GM06990 (cell line): Measurements from ENCODE around the gene GCKR.

Experiments used
- DNase-seq: peaks from one replicate; pipeline ENCODE4 v3.0.0-alpha.2; 2011; ENCODE audit not compliant: insufficient read length; ENCODE audit errors: extremely low read depth
- H3K27me3 ChIP-seq: replicated peaks from 2 replicates; pipeline ENCODE4 v1.6.0; 2011; ENCODE audit warnings: low read length; ENCODE audit not compliant: control insufficient read depth, insufficient read depth
- H3K36me3 ChIP-seq: 2 replicates; pipeline ENCODE4 v1.5.1; 2011; ENCODE audit warnings: low read length; ENCODE audit not compliant: control insufficient read depth, insufficient read depth
- H3K4me3 ChIP-seq: replicated peaks from 2 replicates; pipeline ENCODE4 v1.5.1; 2011; ENCODE audit warnings: low read depth, mild to moderate bottlenecking, control low read depth, low read length
- TF ChIP-seq, protein P1 (sequence below): IDR thresholded peaks from 2 replicates; pipeline ENCODE4 v1.5.1; 2011; ENCODE audit warnings: low read length, control low read depth, mild to moderate bottlenecking, inconsistent platforms; ENCODE audit not compliant: insufficient read depth, poor library complexity, severe bottlenecking

The GCKR gene, protein sequence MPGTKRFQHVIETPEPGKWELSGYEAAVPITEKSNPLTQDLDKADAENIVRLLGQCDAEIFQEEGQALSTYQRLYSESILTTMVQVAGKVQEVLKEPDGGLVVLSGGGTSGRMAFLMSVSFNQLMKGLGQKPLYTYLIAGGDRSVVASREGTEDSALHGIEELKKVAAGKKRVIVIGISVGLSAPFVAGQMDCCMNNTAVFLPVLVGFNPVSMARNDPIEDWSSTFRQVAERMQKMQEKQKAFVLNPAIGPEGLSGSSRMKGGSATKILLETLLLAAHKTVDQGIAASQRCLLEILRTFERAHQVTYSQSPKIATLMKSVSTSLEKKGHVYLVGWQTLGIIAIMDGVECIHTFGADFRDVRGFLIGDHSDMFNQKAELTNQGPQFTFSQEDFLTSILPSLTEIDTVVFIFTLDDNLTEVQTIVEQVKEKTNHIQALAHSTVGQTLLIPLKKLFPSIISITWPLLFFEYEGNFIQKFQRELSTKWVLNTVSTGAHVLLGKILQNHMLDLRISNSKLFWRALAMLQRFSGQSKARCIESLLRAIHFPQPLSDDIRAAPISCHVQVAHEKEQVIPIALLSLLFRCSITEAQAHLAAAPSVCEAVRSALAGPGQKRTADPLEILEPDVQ

DNA sequence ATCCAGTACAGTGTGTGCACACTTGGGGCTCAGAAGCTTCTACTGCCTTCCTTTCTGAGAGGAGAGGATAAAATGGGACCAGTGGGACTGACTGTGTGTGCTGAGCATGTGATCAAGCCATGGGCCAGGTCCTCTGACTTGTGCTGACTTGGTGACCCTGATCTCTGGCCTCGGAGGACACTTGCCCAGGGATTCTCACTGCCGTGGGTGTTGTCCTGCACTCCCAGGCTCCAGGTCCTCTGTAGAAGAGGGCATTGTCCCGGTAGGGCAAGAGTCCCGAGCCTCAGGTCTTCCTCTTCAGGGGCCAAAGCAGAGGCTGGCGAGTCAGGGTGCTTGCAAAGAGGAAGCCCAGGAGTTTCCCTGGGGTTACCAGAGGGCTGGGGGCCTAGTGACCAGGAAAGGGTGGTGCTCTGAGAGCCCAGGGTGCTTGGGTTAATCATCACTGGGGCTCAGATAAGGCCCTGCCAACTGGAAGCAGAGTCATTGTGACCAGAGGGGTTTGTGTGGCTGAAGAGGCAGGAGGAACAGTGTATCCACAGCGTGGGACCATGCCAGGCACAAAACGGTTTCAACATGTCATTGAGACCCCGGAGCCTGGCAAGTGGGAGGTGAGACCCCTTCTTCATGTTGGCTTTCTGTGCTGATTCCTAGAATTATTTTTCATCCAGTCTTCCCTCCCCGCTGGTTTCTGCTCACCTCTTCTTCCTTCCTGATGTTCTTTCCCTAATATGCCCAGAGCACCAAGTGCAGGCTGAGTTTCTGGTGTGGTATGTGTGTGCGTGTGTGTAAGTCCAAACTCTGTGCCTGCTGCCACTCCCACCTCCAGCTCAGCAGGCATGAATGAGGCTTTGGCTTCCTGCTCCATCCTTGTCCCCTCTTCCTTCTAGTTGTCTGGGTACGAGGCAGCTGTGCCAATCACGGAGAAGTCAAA, at the start of gene GCKR:
Gene GCKR (plus strand): TSS at position 483 of the 931 bp plus-strand sequence. CDS start 66 bp downstream, at position 549.
- no peak for DNase-seq
- no peaks in the 10 kb centered on the region; the same call in none of the 2 replicates for H3K27me3 ChIP-seq
- TF ChIP-seq, protein P1, sequence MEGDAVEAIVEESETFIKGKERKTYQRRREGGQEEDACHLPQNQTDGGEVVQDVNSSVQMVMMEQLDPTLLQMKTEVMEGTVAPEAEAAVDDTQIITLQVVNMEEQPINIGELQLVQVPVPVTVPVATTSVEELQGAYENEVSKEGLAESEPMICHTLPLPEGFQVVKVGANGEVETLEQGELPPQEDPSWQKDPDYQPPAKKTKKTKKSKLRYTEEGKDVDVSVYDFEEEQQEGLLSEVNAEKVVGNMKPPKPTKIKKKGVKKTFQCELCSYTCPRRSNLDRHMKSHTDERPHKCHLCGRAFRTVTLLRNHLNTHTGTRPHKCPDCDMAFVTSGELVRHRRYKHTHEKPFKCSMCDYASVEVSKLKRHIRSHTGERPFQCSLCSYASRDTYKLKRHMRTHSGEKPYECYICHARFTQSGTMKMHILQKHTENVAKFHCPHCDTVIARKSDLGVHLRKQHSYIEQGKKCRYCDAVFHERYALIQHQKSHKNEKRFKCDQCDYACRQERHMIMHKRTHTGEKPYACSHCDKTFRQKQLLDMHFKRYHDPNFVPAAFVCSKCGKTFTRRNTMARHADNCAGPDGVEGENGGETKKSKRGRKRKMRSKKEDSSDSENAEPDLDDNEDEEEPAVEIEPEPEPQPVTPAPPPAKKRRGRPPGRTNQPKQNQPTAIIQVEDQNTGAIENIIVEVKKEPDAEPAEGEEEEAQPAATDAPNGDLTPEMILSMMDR: no peak
- no peaks in the 10 kb centered on the region for H3K36me3 ChIP-seq
- no peak within 1 kb of the TSS for H3K4me3 ChIP-seq

DNA sequence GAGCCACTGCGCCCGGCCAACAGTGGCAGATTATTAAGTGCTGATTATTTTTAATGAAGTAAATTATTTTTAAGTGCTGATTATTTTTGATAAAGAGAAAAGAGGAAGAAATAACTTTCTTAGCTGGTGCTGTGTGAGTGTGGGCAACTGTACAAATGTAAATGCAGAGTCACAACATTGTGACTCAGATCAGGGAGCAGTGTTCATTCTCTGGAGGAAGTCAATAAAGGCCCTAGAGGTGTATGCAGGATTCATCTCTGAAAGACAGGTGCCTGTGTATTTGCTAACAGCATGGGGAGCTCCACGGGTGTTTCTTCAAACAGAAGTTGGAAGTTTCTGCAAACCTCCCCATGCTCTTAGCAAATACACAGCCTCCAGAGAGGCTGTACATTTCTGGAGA, 48.3 kb upstream of the GCKR start:
- H3K27me3 ChIP-seq: no peaks in the 10 kb centered on the region
- TF ChIP-seq, protein P1: no peak
- no peak overlapping the region for H3K4me3 ChIP-seq
- no peak for DNase-seq
- peaks cover 7% of the 10 kb centered on the region for H3K36me3 ChIP-seq

DNA sequence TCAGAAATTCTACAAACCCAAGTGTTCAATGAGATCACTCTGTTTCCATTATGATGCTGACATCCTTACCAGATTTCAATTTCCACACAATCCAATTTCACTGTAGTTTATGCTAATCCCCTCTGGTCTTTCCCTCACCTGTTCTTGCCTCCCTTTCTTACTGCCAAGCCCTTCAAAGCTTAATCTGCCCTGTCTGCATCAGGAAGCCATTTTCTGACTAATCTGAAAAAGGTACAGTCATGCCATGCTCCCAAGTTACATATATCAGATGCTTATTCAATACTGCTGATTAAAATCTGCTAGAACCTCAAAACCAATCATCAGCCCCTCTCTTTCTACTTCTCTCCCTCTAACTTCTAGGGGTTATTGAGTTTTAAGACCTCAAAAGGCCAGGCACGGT, 45.5 kb upstream of the GCKR start:
- no peaks in the 10 kb centered on the region for H3K27me3 ChIP-seq
- no peak for DNase-seq

DNA sequence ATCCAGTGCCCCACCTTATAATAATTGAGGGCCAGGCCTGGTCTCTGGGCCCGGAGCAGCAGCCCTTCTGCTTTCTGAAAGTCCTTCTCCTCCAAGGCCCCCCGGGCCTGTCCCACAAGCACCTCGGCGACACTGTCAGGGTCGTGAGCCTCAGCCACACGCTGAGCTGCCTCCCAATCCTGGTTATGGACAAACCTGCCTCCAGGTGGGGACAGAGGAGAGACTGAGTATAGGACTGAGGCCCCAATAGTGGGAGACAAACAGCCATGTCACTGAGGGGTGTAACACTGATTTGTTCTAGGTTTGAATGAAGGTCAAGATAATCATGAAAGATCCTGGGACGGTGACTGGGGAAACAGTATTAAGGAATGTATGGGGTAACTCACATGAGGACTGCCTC, 42.7 kb upstream of the GCKR start:
- Histone ChIP-seq H3K27me3 (no peaks in the 10 kb centered on the region), H3K36me3 (no peaks in the 10 kb centered on the region; the same call in 1 of the 2 replicates), H3K4me3 (no peak overlapping the region)
- TF ChIP-seq, protein P1: no peak
- DNase-seq: no peak

More for the DNA sequence above, 45.5 kb upstream of the GCKR start:
- TF ChIP-seq, protein P1: no peak
- no peaks in the 10 kb centered on the region for H3K36me3 ChIP-seq
- no peak overlapping the region for H3K4me3 ChIP-seq

DNA sequence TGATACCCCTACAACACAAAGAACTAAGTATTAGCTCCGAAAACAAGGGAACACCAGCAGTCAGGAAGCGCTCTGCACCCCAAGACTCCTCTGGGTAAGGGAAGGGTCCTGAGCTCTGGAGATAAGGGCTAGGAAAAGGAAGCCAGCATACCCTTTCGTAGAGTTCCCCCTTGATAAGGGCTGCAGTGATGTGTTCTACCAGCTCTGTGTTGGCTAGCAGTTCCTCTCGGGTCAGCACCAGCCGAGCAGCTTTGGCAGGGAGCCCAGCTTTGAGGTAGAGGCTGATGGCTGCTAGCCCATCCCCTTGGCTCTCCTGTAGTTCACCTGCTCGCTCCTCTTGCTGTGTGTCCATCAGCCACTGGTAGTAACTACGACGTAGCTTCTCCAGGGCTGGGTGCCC, 35.5 kb upstream of the GCKR start:
- peaks cover 1% of the 10 kb centered on the region for H3K36me3 ChIP-seq
- no peak for DNase-seq
- no peaks in the 10 kb centered on the region for H3K27me3 ChIP-seq
- TF ChIP-seq, protein P1: no peak
- no peak overlapping the region for H3K4me3 ChIP-seq
